ENCODE measurements around the gene CROCC.

CROCC gene

DNA sequence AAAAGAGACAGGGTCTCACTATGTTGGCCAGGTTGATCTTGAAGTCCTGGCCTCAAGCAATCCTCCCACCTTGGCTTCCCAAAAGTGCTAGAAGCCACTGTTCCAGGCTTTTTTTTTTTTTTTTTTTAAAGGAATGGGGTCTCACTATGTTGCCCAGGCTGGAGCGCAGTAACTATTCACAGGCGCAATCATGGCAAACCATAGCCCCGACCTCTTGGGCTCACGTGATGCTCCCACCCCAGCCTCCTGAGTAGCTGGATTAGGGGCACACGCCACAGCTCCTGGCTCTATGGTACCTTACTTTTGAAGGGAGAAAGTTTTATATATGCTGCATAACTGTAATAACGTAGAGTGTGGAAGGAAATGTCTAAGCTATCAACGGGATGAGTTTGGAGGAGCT, 95.7 kb downstream of the CROCC start:
- DNase-seq: no peak

DNA sequence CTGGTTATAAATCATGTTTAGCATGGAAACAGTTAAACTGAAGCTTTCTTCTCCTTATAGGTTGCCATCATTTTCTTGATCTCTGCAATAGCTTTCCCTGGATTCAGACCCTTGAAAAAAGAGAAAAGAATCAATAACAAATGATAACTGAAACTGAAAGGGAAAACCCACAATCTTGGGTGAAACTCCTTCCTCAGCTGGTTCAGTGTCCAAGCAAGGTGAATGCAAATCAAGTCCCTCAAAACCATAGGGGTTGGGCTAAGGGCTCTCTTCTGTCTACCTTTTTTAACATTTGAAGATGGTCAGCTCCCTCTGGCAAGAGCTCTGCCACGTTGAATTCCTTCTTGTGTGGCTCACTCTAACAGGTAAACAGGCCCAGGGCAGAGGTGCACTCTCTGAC, 97.1 kb downstream of the CROCC start:
- no peak for DNase-seq

DNA sequence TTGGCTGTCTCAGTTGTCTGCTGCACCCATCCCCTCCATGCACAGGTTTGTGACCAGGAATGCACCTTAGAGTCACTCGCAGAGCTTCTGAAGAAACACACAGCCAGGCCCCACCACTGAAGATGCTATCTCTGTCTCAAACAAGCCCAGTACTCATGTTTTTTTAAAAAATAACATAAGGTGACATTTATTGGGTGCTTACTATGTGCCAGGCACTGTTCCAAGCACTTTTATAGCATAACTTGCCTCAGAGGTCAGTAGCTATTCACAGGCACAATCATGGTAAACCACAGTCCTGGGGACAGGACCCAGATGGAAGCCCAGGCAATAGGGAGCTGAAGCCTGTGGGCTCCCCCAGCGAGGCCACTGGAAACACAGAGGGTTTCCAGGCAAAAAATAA, 98.8 kb downstream of the CROCC start:
- DNase-seq: no peak

DNA sequence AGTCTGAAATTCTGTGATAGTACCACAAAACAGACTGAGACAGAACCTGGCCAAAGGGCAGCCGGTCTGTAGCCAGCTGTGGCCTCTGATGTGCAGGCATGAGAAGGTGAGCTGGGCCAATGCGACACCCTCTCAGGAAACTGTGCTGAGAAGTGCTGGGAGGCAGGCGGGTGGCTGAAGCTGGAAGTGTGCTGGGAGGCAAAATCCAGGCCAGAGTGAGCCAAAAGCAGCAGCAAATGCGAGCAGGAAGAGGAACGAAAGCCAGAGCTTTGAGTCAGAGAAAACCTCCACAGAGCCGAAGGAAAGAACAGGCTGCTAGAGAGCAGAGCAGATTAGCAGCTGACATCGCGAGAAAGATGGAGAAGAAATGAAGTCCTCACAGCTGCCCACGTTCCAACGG, 100.2 kb downstream of the CROCC start:
- peak; percentile 1 for DNase-seq

Data from MV-4-11 (cell line).